GM18867 (cell line): Measurements from ENCODE around the gene TMEM185A.
"Not testable (repeated sequence)": the region's sequence is repeated elsewhere in the genome, so short reads cannot be mapped to it uniquely, and the experiment has no call there.

Experiments used
- ATAC-seq: cut with Tn5 transposase; IDR thresholded peaks from one replicate; pipeline ENCODE4 v1.9.1; 2021; ENCODE audit warnings: mild to moderate bottlenecking, moderate library complexity; ENCODE audit not compliant: unreplicated experiment

Gene TMEM185A

DNA sequence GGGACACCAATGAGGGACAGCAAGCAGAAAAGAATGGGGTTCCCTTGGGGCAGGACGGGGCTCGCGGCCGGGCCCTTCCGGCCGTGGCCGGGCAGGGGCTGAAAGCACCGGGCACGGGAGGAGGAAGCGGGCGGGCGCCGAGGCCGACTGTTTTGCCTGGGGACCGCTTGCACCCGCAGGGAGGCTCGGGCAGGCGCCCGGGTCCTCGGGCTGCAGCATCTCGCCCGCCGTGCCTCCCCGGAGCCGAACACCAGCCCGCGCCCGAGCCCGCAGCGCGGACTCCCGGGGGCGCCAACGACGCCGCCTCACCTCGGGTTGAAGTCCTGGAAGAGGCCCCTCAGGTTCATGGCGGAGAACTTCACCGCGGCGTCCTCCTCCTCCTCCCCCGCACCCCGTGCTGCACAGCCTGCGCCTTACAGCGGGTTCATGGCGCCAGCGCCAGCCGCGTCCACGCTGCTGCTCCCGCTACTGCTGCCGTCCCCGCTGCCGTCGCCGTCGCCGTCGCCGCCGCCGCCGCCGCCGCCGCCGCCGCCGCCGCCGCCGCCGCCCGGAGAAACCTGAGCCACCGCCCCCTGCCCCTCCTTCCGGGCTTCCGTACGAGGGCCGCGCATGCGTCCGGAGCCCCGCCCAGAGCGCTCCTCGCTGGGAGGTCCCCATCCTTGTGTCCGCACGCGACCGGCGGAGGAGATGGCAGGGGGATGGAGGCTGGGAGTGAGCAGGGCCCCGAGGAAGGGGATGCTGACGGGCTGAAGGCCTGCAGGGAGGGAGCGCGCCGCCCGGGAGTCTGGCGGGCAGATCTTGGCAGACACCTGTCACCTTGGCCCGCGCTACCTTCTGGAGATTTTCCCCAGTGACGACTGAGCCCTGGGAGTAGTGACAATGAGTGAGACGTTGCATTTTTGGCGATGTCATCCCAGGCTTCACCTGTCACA, at the start of gene TMEM185A:
TMEM185A (minus strand) TSS at position 559 of the 932 bp plus-strand sequence; CDS start at position 347, 212 bp downstream.
- ATAC-seq: peak; percentile 89

GRCh38 chrX:149681182-149681581, 49.6 kb upstream of the TMEM185A start:
- ATAC-seq: no peak

- ATAC-seq: not testable (repeated sequence)
These were observed 47.6 kb upstream of the TMEM185A start for GRCh38 chrX:149679164-149679678.

- ATAC-seq: not testable (repeated sequence)
These were observed 44.0 kb upstream of the TMEM185A start for GRCh38 chrX:149675554-149675953.

DNA sequence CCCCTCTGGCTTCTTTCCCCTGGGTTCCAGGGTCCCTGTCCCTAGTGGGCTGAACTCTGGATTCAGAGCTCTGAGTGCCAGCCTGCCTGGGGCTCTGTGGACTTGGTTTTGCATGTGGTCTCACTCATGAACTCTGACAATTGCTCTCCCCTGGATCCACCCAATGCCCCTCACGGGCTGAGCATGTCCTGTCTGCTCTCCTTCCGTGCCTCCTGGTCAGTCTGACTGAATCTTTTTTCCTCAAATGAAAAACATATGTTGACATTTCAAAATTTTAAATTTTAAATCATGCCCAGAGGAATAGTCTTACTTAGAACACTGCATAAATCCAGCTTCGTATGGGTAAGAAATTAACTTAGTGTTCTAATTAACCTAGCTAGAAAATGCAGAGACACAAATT, 43.5 kb upstream of the TMEM185A start:
- not testable (repeated sequence) for ATAC-seq

- not testable (repeated sequence) for ATAC-seq
These were observed 29.0 kb upstream of the TMEM185A start for GRCh38 chrX:149660613-149661012.

- peak; percentile 49 for ATAC-seq
These were observed 24.8 kb upstream of the TMEM185A start for GRCh38 chrX:149656260-149656884.

DNA sequence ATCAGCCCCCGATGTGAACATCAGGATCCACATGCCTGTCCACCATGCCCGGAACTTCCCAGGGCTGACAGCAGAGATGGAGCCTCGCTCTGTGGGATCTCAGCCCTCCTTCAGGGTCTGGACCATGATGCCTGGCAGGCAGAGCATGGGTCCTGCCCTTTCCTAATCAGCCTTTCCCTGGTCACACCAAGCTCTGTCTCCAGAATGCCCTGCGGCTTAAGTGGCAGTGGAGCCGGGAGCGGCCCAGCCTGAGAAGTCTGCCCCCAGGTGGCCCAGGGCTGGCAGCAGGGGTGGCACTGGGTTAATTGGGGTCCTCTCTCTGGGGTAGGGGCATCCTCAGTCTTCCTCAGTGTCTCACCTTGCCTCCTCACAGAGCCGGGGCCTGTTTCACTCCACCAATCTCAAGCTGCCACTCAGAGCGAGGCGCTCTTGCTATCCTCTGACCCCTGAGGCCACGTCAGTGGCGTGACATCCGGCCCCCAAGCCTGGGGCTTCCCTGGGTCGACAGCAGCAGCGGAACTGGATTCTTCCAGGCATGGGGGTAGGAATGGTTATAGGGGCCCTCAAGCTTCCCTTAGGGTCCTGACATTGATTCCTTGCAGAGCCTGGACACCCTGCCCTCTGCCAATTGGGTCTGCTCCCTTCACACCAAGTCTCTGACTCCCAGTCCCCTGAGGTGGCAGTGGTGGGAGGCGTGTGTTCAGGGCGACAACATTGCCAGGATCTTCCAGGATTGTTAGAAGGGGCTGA, 20.8 kb upstream of the TMEM185A start:
- no peak for ATAC-seq

DNA sequence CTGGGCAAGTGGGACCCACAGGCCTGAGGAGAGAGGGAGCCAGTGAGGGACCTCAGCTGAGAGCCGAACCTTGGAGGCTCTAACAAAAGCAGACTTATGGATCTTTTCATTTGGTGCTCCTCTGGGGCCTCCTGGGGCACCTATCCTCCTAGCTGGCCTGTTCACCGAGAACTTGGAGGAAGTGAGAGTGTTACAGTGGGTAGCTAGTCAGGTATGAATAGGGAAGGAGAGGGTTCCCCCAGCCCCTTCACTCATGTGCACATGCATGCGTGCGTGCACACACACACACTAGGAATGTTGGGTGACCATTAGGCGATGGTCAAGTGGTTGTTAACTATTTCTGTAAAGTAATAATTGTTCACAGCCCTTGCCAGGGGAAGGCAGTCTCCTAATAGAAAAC, 18.6 kb upstream of the TMEM185A start:
- ATAC-seq: no peak

DNA sequence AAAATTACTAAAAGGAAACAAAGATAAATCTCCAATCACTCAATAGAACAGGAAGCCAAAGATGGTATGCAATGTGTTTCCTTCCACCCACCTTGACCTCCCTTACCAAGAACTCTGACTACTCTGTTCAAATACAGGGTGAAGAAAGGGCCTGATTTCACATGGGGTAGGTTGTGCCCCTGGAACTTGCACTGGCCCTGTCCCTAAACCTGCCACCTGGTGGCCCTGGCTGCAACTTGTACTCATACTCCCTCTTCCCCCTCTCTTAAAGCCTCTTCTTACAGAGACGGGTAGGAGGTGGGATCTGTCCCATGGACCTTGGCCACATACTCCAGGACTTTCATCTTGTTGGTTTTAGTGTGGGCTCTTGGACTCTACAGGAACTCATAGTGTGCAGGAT, 17.3 kb upstream of the TMEM185A start:
- no peak for ATAC-seq

GRCh38 chrX:149647505-149647904, 15.9 kb upstream of the TMEM185A start:
- no peak for ATAC-seq

DNA sequence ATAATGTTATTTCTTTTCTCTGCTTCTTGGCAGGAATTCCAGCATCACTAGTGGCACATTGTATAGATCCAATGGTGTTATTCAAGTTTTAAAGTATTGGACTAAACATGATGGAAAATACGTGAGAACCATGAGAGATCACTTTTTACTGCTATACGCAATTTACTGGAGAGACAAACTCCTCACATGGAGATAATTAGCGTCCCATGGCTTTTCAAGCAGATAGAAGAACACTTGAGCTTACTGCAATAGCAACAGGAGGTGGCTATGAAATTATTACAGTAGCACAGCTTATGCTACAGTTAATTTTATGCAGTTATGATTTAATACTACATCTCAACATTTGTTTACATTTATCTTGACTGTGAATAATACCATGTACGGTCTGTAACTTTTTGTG, 11.9 kb upstream of the TMEM185A start:
- ATAC-seq: no peak

GRCh38 chrX:149641835-149642234, 10.2 kb upstream of the TMEM185A start:
- ATAC-seq: no peak

GRCh38 chrX:149641432-149641831, 9.8 kb upstream of the TMEM185A start:
- ATAC-seq: no peak

DNA sequence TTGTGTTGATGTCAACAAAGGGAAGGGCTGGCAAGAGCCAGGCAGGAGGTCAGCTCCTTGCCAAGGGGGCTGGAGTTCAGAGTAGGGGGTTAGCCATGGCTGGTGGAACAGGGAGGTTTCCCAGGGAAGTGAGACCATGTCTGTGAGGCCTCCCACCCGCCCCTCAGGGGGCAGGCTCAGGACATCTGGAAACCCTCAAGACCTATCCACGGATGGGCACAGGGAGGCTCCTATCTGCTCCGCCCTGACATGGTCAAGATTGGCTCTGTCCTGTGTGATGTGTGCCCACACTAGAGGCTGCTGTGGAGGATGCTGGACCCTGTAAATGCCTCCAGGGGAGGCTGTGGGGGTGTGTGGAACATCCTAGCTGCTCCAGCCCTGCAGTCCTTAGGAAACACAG, 8.0 kb upstream of the TMEM185A start:
- no peak for ATAC-seq

DNA sequence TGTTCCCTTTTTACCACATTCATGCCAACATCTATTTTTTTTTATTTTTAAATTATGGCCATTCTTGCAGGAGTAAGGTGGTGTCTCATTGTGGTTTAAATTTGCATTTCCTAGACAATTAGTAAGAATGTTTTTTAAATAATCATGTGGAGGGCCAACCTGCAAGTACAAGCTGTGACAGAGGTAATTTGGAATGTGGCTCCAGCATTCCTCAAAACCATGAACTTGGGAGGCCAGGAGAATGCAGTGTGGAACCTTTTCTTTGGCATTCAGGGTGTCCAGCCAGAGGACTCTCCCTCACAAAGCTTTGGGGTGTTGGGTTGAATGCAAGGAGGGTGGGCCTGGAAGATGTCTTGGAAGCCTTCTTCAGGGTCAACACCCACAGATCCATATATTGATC, 7.3 kb upstream of the TMEM185A start:
- no peak for ATAC-seq

GRCh38 chrX:149633511-149633910, 1.9 kb upstream of the TMEM185A start:
- no peak for ATAC-seq

- ATAC-seq: no peak
These were observed 835 bp downstream of the TMEM185A start for GRCh38 chrX:149630681-149631233.

DNA sequence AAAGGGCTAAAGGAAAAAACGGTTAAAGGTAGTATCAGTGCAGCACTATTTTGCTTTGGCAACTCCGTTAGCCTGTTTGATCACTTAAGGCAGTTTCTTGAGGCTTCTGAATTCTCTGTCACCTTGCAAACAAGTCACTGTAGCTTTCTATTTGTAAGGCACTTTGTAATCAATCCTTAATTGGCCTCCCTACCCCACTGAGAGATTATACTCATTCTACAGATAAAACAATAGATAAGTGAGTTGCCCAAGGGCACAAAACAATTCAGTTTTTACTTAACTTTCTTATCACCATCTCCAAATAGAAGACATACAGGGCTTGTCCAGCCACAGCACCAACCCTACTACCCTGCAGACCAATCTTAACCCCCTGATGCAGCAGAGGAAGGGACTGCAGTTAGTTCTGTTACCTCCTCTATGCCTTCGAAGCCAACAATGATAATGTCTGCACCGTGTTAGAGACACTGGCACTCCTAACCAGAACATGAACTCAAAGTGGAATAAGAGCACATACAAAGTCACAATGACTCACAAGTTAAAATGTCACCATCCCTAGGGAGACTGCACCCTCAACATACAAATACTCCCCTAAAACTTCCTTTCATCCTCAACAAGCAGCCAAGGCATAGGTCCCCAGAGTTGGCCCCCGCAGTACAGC, 1.7 kb downstream of the TMEM185A start:
- no peak for ATAC-seq

GRCh38 chrX:149628768-149629167, 2.8 kb downstream of the TMEM185A start:
- ATAC-seq: no peak
